Germinal center (tissue), 1 donor: ENCODE data around the gene CELSR1.
"Not testable (repeated sequence)": the region's sequence is repeated elsewhere in the genome, so short reads cannot be mapped to it uniquely, and the experiment has no call there.

Experiments
- DNase-seq: peaks from one replicate; pipeline ENCODE4 v3.0.0; 2012; ENCODE audit warnings: mixed read lengths, low spot score

Gene CELSR1

DNA sequence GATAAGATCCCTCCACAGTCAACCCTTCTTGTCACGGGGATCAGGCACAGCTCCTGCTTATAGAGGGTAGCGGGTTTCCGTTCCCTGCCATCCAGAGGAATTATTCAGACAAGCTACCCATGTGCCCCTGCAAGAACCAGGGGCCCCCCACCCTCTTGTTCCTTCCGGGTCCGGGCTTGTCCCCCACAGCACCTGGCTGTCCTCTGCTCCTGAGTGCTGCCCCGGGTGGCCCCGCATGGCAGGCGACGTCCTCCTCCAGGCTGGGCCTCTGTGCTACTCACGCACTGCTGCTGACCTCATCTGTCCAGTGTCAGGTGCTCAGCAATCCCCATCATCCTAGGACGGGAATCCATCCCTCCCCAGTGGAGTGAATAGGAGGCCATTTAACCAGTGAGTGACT lies 24.7 kb downstream of the CELSR1 start:
- DNase-seq, result no peak

DNA sequence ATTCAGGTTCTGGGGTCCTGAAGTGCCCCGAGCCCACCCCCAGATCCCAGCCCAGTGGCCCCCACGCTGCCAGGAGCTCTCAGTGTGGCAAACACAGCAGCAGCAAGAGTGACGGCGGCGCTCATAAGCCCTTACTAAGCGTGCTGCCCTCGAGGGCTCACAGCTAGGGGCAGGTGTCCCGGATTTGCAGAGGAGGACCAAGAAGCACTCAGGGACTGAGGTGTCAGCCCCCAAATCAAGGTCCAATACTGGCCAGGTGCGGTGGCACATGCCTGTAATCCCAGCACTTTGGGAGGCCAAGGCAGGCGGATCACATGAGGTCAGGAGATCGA lies 25.4 kb downstream of the CELSR1 start:
- no peak for DNase-seq

DNA sequence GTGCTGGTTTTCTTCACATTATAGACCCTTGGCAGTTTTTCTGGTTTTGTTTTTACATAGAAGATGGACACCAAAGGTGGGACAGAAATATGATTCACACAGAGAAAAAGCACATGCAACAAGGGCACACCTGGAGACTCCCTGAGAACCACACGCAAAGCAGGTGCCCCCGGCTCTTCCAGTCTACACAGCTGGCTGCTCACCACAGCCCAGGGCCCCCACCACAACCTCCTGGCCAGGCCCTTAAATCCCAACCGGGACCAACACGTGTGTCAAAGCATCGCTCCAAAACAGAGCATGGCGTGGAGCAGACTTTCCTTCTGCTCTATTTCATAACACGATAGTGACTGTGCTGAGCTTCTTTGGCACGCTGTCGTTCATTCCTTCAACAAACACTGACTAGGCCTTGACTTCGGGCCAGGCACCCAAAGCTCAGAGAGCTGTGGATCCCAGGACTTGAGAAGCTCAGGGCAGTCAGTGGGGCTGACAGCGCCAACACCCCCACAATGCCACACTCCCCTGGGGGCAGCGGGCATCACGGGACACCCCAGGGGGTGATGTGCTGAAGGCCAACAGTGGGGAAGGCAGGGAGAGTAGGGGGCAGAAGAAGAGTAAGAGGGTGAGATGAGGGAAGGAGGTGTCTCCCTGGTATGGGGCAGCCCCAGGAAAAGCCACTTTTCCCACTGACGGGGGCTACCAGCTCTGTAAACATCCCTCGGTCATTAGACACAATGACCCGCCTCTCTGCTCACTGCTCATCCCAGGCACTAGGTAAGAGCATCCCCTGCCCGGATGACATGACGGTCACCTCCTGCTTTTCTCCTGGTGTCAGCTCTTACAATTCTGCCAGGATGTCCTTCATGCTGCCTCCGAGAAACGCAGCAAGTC lies 26.0 kb downstream of the CELSR1 start:
- DNase-seq, result no peak

DNA sequence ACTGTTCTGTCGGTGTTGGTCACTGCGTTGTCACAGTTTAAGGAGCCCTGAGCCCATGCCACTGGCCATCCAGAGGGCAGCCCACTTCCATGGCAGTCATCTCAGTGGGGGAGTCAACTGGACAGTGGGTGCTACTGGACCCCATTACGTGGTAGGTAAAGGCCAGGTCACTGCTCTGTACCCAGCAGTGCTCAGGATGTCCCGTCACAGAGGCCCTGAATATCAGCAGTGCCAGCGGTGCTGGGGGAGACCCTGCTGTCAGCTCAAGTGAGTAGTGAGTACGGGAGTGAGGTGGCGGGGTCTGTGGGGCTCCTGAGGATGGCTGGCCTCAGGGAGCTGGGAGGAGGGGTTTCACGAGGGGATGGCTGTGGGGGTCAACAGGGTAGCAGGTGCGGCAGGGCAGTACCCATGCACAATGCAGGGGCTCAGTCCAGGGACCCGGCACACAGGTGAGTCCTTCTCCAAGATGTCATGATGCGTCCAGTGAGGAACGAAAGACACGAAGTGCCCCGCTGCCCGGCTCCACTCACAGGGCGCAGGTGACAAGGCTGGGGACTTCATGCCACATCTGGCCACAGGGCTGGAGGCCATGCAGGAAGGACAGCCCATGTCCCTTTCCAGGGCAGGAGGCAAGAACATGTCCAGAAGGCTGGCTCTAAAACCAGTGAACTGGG lies 27.9 kb downstream of the CELSR1 start:
- DNase-seq, result no peak

- DNase-seq, result no peak
Measured at GRCh38 chr22:46508491-46508999, 28.9 kb downstream of the CELSR1 start.

DNA sequence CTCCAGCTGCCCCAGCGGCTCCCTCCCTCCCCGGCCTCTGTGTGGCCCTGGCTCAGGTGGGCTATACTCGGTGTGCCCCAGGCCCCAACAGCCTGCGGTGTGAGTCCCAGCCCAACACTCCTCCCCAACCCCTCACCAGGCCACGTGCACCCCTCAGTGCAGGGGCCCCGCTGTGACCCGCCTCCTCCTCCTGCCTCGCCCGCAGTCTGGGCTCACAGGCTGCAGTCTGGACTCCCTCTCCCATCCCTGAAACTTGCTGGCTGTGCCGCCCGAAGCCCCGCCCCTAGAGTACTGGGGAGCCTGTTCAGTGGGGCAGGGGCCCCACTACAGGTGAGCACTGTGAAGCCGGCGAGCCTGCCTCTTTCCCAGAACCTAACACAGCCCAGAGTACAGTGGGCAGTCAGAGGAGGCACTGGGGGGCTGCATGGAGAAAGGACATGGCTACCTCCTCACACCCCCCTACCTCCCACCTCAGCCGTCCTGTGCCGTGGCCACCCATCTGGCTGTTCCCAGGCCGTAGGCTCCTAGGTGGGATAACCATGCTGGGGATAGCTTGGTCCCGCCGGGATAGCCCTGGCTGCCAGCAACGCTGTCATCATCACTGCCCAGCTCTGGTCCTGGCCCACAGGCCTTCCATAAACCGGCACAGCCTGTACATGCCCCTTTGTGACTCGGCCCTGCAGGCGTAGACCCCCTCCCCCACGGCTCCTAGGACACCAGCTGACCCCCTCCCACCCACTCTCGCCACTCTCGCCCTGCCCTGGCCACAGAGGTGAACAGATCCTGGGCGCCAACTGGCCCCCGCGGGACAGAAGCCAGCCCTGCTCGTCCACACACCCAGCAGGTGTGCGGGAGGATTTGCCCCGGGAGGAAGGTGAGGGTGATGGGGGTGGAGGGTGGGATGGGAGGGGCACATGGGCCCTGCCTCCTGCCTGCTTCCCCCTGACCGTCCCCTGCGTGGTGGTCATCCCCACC lies 29.7 kb downstream of the CELSR1 start:
- no peak for DNase-seq

GRCh38 chr22:46504584-46504983 lies 32.8 kb downstream of the CELSR1 start:
- DNase-seq, result no peak

- DNase-seq, result no peak
Measured at GRCh38 chr22:46502440-46503175, 34.8 kb downstream of the CELSR1 start.

- no peak for DNase-seq
Measured at GRCh38 chr22:46501701-46502100, 35.7 kb downstream of the CELSR1 start.

GRCh38 chr22:46501265-46501664 lies 36.2 kb downstream of the CELSR1 start:
- not testable (repeated sequence) for DNase-seq

DNA sequence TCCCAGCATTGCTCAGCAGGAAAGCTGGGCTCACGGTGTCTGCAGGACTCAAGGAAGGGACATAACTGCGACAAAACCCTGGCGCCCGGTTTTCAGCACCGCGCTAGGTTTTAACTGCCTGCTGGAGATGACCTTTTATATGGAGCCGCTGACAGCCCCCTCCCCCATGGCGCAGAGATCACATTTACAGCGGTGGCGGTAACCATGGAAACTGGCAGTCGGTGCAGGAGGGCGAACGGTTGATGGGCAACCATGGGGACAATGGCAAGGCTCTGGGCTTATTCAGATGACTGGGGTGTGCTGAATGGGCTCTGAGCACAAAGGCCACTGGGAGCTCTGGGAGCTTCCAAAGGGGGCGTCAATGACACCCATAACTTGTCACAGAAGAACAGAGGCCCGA lies 37.2 kb downstream of the CELSR1 start:
- no peak for DNase-seq

DNA sequence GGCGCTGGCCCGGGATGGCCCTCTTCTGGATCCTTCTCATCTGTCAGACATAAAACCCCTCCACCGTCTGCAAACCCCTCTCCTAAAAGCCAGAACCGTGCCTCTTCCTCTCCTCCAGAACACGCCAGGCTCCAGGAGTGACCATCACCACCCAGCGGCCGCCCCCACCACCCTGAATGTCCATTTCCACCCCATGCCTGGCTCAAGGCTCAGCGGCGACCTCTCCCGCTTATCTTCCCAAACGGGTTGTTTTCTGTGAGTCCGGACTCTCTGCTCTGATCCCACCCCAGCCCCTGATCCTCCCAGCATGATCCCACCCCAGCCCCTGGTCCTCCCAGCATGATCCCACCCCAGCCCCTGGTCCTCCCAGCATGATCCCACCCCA lies 37.6 kb downstream of the CELSR1 start:
- DNase-seq, result no peak

GRCh38 chr22:46491946-46492345 lies 45.5 kb downstream of the CELSR1 start:
- DNase-seq, result no peak

DNA sequence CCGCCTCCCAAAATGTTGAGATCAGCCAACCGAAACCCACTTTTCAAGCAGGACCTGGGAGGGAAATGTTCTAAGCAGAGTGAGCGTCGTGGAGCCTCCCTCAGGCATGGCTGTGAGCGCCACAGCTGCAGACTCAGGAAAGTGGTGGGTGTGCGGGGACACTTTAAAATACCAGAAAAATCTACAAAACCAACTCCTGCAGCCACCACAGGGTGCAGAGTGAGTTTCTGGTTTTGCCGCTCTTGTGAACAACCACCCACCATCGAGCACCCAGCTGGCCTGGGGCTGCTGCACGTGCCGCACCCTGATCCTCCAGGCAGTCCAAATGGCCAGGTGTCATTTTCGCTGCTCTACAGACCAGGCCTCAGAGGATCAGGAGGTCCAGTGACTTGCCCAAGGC lies 46.9 kb downstream of the CELSR1 start:
- DNase-seq, result no peak

GRCh38 chr22:46486996-46487717 lies 50.3 kb downstream of the CELSR1 start:
- no peak for DNase-seq

GRCh38 chr22:46484861-46485595 lies 52.4 kb downstream of the CELSR1 start:
- no peak for DNase-seq

GRCh38 chr22:46484156-46484860 lies 53.1 kb downstream of the CELSR1 start:
- DNase-seq, result no peak

- DNase-seq, result no peak
Measured at GRCh38 chr22:46483353-46483752, 54.1 kb downstream of the CELSR1 start.

GRCh38 chr22:46482056-46482675 lies 55.3 kb downstream of the CELSR1 start:
- no peak for DNase-seq
